GM18870 (cell line): ENCODE results near the gene ZNF274.
"Not testable (repeated sequence)": the region's sequence is repeated elsewhere in the genome, so short reads cannot be mapped to it uniquely, and the experiment has no call there.

Source experiments
- ATAC-seq: cut with Tn5 transposase; IDR thresholded peaks from one replicate; pipeline ENCODE4 v1.9.1; 2021; ENCODE audit warnings: moderate library complexity; ENCODE audit not compliant: unreplicated experiment

The ZNF274 gene

DNA sequence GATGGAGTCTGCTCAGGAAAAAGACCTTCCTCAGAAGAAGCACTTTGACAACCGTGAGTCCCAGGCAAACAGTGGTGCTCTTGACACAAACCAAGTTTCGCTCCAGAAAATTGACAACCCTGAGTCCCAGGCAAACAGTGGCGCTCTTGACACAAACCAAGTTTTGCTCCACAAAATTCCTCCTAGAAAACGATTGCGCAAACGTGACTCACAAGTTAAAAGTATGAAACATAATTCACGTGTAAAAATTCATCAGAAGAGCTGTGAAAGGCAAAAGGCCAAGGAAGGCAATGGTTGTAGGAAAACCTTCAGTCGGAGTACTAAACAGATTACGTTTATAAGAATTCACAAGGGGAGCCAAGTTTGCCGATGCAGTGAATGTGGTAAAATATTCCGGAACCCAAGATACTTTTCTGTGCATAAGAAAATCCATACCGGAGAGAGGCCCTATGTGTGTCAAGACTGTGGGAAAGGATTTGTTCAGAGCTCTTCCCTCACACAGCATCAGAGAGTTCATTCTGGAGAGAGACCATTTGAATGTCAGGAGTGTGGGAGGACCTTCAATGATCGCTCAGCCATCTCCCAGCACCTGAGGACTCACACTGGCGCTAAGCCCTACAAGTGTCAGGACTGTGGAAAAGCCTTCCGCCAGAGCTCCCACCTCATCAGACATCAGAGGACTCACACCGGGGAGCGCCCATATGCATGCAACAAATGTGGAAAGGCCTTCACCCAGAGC, 29.6 kb downstream of the ZNF274 start:
- no peak for ATAC-seq

DNA sequence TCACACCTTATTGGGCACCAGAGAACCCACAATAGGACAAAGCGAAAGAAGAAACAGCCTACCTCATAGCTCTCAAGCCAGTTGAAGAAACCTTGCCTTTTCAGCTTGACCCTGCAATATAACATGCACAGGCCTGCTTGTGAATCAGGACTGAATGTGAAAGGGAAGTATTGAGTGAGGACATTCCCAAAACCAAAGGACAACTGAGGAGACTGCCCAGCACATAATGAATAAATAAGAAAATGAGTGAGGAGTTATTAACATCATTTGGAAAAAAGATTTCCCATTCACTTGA, 30.2 kb downstream of the ZNF274 start:
- ATAC-seq, result no peak

DNA sequence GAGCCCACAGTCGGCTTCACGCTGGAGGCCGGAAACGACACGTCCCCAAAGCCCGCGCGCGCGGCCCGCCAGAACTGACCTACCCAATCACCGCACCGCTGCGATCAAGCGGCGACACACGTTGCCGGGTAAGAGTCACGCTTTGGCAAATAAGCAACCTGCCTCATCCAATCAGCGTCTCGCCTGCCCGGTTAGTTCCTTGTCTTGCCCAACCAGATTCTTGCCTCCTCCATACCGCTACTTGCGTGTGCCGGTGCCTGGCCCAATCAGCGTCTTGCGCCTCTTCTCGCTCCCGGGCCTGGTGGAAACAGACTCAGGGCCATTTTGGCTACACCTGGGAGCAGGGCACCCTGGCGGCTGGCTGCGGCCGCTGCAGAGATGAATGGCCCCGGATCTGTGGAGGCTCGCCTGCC, 34.2 kb downstream of the ZNF274 start:
- no peak for ATAC-seq

DNA sequence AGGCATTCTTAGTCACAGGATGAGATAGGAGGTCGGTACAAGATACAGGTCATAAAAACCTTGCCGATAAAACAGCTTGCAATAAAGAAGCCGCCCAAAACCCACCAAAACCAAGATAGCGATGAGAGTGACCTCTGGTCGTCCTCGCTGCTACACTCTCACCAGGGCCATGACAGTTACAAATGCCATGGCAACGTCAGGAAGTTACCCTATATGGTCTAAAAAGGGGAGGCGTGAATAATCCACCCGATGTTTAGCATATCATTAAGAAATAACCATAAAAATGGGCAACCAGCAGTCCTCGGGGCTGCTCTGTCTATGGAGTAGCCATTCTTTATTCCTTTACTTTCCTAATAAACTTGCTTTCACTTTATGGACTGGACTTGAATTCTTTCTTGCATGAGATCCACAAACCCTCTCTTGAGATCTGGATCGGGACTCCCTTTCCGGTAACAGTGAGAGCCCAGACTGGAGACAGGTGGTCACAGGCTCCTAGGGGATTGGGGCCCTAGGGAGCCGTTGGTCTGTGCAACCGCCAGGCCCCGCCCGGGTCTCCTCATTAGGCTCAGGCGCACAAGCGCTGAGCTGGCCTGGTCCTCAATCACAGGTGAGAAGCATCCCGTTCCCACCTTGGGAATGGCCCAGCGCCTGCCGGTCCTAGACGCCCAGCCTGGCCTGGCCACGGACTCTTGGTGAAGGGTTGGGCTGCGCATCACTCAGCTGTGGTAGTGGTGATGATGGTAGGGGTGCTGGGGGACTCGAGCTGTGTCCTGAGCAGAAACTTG, 34.9 kb downstream of the ZNF274 start:
- no peak for ATAC-seq

DNA sequence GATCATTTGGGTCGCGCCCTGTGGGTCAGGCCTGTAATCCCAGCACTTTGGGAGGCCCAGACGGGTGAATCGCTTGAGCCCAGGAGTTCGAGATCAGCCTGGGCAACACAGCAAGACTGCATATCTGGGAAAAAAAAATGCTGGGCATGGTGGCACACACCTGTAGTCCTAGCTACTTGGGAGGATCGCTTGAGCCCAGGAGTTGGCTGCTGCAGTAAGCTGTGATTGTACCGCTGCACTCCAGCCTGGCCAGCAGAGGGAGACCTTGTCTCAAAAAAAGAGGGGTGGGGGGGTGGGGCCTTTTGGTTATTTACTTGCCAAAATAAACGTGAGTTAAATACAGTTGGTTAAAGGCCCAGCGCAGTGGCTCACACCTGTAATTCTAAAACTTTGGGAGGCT, 36.0 kb downstream of the ZNF274 start:
- ATAC-seq, result no peak

DNA sequence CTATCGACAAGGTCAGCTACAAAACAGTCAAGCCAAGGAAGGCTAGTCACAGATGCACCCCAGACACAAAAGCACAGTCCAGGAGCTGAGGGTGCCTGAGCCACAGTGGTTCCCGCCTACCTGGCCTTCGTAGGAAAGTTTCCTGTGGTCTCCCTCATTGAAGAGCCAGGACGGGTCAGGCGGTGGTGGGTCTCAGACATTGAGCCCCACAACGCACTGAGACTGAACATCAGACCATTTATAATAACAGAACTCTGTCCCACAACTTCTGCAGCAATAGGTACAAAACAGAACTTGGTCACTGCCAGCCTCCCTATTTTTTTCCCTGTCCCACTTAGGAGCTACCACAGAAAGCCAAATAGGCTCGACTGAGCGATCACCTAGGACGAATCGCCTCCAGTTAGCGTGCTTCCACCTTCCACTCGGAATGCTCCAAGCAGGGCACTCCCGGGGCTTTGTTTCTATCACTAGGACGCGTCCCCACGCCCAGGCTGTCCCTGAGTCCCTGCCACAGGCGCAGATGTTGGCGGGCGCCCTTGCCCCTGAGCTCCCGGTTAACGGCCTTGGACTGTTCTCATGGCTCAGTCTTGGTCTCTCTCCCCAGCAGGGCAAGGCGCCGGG, 45.2 kb downstream of the ZNF274 start:
- ATAC-seq, result no peak

DNA sequence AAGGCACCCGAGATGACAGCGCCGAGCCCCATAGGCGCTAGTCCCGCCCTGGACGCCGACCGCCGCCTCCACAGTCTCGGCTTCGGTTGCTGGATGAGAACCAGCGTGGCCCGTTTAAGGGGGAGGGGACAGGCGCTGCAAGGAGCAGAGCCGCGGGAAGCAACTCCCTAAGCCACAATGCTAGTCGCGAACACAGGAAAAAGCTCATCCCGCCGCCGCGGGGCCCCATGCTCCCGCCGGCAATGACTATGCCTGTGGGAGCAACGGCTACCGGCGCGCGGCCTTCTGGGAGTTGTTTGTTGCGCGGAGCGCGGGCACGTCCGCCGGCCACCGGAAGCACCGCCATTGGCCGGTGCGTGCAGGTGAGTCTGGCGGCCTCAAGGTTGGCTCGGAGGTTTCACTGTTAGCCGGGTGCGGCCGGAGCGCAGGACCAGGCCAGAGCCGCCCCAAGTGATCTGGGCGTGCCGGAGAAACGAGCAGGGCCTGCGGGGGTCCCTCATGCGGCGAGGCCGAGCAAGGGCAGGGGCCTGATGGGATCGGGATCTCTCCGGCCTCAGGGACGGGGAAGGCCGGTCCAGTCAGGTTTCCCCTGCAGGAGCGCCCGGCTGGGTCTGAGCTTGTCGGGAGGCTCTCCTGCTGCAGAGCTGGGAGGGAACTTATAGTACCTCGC, 45.9 kb downstream of the ZNF274 start, which contains the start of gene ZNF544:
Gene ZNF544 (plus strand): TSS at position 330 of the 670 bp plus-strand sequence. CDS start 15,110 bp downstream, outside the sequence.
- ATAC-seq, result peak; percentile 73

DNA sequence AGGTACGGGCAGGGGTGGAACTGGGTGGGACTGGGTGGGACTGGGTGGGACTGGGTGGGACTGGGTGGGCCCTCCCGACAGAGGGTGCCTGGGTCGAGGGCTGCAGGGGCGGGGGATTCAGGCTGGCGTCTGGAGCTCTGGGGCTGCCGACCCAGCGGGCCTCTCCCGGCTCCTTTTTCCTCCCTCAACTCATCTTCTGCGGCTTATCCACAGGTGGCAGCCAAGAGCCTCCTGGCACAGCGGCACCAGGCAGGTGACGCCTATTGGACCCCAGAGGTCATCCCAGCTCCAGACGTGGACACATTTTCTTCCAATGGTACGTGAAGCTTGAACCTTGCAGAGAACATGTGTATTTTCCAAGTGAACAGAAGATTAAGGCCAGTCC, 46.4 kb downstream of the ZNF274 start:
- no peak for ATAC-seq

DNA sequence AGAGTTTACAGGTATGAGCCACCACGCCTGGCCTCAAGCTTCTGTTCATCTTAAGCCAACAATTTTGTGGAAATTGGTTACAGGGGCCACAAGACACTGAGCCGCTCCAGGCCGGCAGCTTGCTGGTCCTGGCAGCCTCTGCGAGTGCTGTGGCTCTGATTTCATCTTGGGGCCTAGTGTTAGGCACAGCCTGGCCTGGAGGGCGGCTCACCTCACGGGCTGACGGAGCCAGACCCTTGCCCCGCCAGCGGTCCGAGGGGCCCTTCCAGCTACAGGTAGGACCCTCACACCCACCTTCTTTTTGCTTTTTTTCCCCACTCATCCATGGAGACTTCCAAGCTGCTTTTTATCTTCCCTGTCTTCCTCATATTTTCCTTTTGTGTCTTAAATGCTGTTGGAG, 54.5 kb downstream of the ZNF274 start:
- ATAC-seq, result no peak

DNA sequence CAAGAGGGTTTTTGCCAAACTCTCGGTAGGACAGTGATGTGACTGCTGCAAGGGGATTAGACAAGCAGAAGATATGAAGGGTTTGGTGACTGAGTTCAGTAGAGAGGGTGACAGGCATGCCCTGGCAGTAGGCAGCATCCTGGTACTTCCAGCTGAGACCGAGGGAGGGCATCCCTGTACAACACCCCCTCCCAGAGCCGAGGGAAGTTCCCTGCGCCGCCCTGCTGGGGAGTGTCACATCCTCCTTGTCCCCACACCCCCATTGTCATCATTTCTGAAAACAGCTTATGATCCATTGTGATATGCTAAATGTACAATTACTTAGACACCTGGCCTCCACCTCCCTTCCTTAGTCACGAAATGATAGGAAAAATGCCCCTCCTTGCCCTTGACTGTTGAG, 60.5 kb downstream of the ZNF274 start:
- no peak for ATAC-seq

DNA sequence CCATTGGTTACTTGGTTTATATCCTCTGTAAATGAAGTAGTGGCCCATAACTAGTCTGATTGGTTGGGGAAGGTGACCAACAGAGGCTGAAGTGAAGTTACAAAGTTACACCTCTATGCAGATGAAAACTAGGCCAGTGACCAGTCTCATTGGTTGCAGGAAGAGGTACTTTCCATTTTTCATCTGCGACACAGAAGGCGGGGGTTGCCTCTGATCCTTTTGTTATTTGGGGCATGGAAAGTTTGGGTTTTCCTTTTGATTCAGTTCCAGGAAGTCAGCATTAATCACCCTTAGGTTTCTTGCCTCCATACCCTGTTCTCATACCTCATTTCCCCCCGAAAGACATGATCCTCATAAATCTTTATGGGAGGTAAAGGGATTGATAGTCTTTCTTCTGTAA, 66.0 kb downstream of the ZNF274 start:
- no peak for ATAC-seq

DNA sequence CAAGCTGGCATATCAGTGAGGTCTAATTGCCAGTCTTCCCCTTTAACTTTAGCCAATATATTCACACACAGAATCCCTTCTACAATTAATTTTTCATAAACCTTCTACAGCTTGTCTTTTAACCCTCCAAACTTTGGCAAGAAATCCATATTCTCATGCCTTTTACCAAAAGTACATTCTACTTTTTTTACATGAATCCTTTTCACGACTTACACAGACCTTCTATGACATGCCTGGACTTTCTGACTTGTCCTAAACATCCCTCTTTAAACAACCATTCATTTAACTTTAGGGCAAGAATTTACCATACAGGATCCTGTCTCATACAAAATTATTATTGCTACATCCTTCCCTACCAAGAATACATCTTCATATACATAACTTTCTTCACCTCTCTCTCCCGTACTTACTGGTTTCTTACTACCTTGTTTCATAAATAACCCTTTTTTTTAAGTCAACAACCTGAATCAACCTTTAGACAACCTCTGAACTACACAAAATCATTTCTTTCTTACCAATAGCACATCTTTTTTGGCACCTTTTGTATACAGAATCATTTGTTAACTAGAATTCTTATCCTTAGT, 69.3 kb downstream of the ZNF274 start:
- ATAC-seq, result no peak

DNA sequence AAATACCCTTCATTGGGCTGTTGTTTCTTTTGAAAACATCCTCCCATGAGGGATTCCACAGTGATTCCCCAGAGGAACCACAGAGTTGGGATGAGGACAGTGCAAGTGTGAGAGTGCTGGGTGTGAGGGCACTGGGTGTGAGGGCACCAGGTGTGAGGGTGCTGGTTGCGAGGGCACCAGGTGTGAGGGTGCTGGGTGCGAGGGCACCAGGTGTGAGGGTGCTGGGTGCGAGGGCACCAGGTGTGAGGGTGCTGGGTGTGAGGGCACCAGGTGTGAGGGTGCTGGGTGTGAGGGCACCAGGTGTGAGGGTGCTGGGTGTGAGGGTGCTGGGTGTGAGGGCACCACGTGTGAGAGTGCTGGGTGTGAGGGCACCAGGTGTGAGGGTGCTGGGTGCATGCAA, 75.4 kb downstream of the ZNF274 start:
- ATAC-seq, result not testable (repeated sequence)

DNA sequence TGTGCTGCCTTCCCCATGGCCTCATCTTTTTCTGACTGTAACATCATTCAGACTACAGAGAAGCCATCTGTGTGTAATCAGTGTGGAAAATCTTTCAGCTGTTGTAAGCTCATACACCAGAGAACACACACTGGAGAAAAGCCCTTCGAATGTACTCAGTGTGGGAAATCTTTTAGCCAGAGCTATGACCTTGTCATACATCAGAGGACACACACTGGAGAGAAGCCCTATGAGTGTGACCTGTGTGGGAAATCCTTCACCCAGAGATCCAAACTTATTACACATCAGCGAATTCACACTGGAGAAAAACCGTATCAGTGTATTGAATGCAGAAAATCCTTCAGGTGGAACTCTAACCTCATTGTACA, 78.7 kb downstream of the ZNF274 start:
- ATAC-seq, result no peak

DNA sequence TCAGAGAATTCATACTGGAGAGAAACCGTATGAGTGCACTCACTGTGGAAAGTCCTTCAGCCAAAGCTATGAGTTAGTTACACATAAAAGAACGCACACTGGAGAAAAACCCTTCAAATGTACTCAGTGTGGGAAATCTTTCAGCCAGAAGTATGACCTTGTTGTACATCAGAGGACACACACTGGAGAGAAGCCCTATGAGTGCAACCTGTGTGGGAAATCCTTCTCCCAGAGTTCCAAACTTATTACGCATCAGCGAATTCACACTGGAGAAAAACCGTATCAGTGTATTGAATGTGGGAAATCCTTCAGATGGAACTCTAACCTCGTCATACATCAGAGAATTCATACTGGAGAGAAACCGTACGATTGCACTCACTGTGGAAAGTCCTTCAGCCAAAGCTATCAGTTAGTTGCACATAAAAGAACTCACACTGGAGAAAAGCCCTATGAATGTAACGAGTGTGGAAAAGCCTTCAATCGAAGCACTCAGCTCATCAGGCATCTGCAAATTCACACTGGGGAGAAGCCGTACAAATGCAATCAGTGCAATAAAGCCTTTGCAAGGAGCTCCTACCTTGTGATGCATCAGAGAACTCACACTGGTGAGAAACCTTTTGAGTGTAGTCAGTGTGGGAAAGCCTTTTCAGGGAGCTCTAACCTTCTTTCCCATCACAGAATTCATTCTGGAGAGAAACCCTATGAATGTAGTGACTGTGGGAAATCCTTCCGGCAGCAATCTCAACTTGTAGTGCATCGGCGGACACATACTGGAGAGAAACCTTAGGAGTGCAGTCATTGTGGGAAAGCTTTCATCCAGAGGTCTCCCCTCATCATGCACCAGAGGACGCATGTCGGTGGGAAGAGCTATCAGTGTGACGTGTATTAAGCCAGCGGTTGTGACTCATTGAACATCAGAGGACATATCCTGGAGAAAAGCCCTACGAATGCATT, 79.4 kb downstream of the ZNF274 start:
- no peak for ATAC-seq

DNA sequence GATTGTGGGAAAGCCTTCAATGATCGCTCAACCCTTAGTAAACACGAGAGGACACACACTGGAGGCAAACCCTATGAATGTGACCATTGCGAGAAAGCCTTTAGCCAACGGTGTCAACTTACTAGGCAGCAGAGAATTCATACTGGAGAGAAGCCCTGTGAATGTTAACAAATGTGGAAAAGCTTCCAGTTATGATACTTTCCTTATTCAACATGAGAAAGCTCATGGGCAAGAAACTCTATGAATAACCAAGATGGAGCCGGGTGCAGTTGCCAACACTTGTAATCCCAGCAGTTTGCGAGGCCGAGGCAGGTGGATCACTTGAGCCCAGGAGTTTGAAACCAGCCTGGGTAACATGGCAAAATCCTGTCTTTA, 80.0 kb downstream of the ZNF274 start:
- no peak for ATAC-seq
